Glutamatergic neuron (in vitro differentiated cells): ENCODE measurements around the gene ASB11. TPM values are rescaled to one million over a fixed set of nuclear protein-coding genes. Genes with fewer than 3 reads are reported as not detected.

Source experiments
- DNase-seq: peaks from one replicate; pipeline ENCODE4 v3.0.0; 2022
- H3K27ac Mint-ChIP-seq: one replicate; pipeline ENCODE4 v1.8.0; 2020; ENCODE audit warnings: mild to moderate bottlenecking, mixed read lengths, inconsistent platforms; ENCODE audit not compliant: unreplicated experiment
- H3K27me3 Mint-ChIP-seq: one replicate; pipeline ENCODE4 v1.8.0; 2020; ENCODE audit warnings: mild to moderate bottlenecking, moderate library complexity, mixed read lengths, inconsistent platforms; ENCODE audit not compliant: unreplicated experiment
- H3K36me3 Mint-ChIP-seq: one replicate; pipeline ENCODE4 v1.8.0; 2020; ENCODE audit warnings: mild to moderate bottlenecking, mixed read lengths, inconsistent platforms; ENCODE audit not compliant: unreplicated experiment
- H3K4me1 Mint-ChIP-seq: one replicate; pipeline ENCODE4 v1.8.0; 2020; ENCODE audit warnings: mild to moderate bottlenecking, low read depth, mixed read lengths, inconsistent platforms; ENCODE audit not compliant: unreplicated experiment
- H3K4me3 Mint-ChIP-seq: one replicate; pipeline ENCODE4 v1.8.0; 2020; ENCODE audit warnings: mild to moderate bottlenecking, mixed read lengths, inconsistent platforms; ENCODE audit not compliant: unreplicated experiment
- H3K9me3 Mint-ChIP-seq: one replicate; pipeline ENCODE4 v1.8.0; 2020; ENCODE audit warnings: mild to moderate bottlenecking, moderate library complexity, mixed read lengths, inconsistent platforms; ENCODE audit not compliant: unreplicated experiment
- CTCF ChIP-seq: fragments of 200-600 bp; sonication (generic); IDR thresholded peaks from one replicate; pipeline ENCODE4 v1.5.0; 2021; ENCODE audit not compliant: partially characterized antibody, unreplicated experiment
- total RNA-seq: library from RNA; stranded (reverse); fragmentation: NEBNext Ultra II Directional; extraction: Animal tissue kit (Norgen Biotek cat#: 25700); gene quantifications from one replicate; pipeline ENCODE4 v1.2.1, GENCODE V29; 2021; ENCODE audit not compliant: unreplicated experiment

Gene ASB11
- total RNA-seq, 1 donor from 2014 or later = not detected

GRCh38 chrX:15336023-15336413, 20.6 kb upstream of the ASB11 start:
- no peak for DNase-seq
- Mint-ChIP-seq H3K36me3 (no peaks in the 10 kb centered on the region), H3K4me1 (no peaks in the 10 kb centered on the region), H3K27me3 (no peaks in the 10 kb centered on the region), H3K27ac (peak overlapping the region; percentile 33), H3K9me3 (no peaks in the 10 kb centered on the region), H3K4me3 (peak overlapping the region; percentile 72)
- TF ChIP-seq CTCF = no peak

GRCh38 chrX:15335135-15336022, 19.9 kb upstream of the ASB11 start, which contains the start of gene PIGA:
Gene PIGA, minus strand, starts transcription at chrX:15335523. Its CDS starts 3,593 bp downstream, at chrX:15331930.
- Mint-ChIP-seq H3K36me3 (no peaks in the 10 kb centered on the region), H3K4me1 (no peaks in the 10 kb centered on the region), H3K27ac (peak within 1 kb of the TSS; percentile 38), H3K27me3 (no peaks in the 10 kb centered on the region), H3K4me3 (peak within 1 kb of the TSS; percentile 91), H3K9me3 (no peaks in the 10 kb centered on the region)
- peak; percentile 89 for DNase-seq
- TF ChIP-seq CTCF = no peak

GRCh38 chrX:15334561-15334960, 19.1 kb upstream of the ASB11 start:
- H3K36me3 Mint-ChIP-seq = no peaks in the 10 kb centered on the region
- no peak for TF ChIP-seq CTCF
- H3K27ac Mint-ChIP-seq = peak overlapping the region; percentile 38
- H3K4me3 Mint-ChIP-seq = peak overlapping the region; percentile 91
- no peak for DNase-seq
- H3K4me1 Mint-ChIP-seq = no peaks in the 10 kb centered on the region
- no peaks in the 10 kb centered on the region for H3K9me3 Mint-ChIP-seq
- no peaks in the 10 kb centered on the region for H3K27me3 Mint-ChIP-seq

- Mint-ChIP-seq H3K4me1 (no peaks in the 10 kb centered on the region), H3K27me3 (no peaks in the 10 kb centered on the region), H3K9me3 (no peaks in the 10 kb centered on the region), H3K36me3 (no peaks in the 10 kb centered on the region), H3K27ac (no peak overlapping the region), H3K4me3 (no peak overlapping the region)
- DNase-seq = no peak
- no peak for TF ChIP-seq CTCF
Observed at GRCh38 chrX:15328821-15329220, 13.4 kb upstream of the ASB11 start.

- Mint-ChIP-seq H3K27me3 (no peaks in the 10 kb centered on the region), H3K4me3 (no peak overlapping the region), H3K9me3 (no peaks in the 10 kb centered on the region), H3K27ac (no peak overlapping the region), H3K4me1 (no peaks in the 10 kb centered on the region), H3K36me3 (no peaks in the 10 kb centered on the region)
- no peak for DNase-seq
- no peak for TF ChIP-seq CTCF
Observed at GRCh38 chrX:15328131-15328530, 12.7 kb upstream of the ASB11 start.
